Keratinocyte (primary cell): ENCODE results near the gene PRELP. TPM values are rescaled to one million over a fixed set of nuclear protein-coding genes. Genes with fewer than 3 reads are reported as not detected.

Experiments
- DNase-seq: peaks from one replicate; pipeline ENCODE4 v3.0.0-alpha.2; 2011; ENCODE audit warnings: low read depth, missing footprints, low spot score
- FAIRE-seq: peaks from 2 replicates; lab custom pipeline; 2011; peaks lifted over from hg19 to GRCh38; lab: Jason Lieb, UNC
- H2AFZ ChIP-seq: 2 replicates; pipeline ENCODE4 v1.6.0; 2012; ENCODE audit warnings: low read length, control low read depth, inconsistent platforms; ENCODE audit not compliant: control insufficient read depth
- H3K27ac ChIP-seq: 2 replicates; pipeline ENCODE4 v1.5.1; 2011; ENCODE audit warnings: low read length; ENCODE audit not compliant: control insufficient read depth, insufficient read depth
- H3K27me3 ChIP-seq: 3 replicates; pipeline ENCODE4 v1.6.0; 2011; ENCODE audit warnings: low read length; ENCODE audit not compliant: control insufficient read depth, insufficient read depth; ENCODE audit errors: extremely low read depth
- H3K36me3 ChIP-seq, 2 experiments: 2 replicates in 1 of 2; 3 replicates in 1 of 2; pipeline ENCODE4 v1.5.1; 2011; ENCODE audit warnings: low read length in 2 of 2, mild to moderate bottlenecking in 1 of 2; ENCODE audit not compliant: control insufficient read depth in 2 of 2, insufficient read depth in 2 of 2; ENCODE audit errors: extremely low read depth in 1 of 2
- H3K4me1 ChIP-seq: 3 replicates; pipeline ENCODE4 v1.5.1; 2011; ENCODE audit warnings: low read length; ENCODE audit not compliant: control insufficient read depth, insufficient read depth; ENCODE audit errors: extremely low read depth
- H3K4me2 ChIP-seq: 3 replicates; pipeline ENCODE4 v1.6.0; 2011; ENCODE audit warnings: low read depth, low read length; ENCODE audit not compliant: control insufficient read depth, insufficient read depth; ENCODE audit errors: extremely low read depth
- H3K4me3 ChIP-seq, 3 experiments: fragments of 200-600 bp in 1 of 3; sonication (generic) in 1 of 3; 2 replicates in 2 of 3; 3 replicates in 1 of 3; pipeline ENCODE4 v1.5.1; 2011 to 2016; ENCODE audit warnings: low read length in 3 of 3, mild to moderate bottlenecking in 3 of 3, control low read depth in 2 of 3, inconsistent platforms in 1 of 3, low read depth in 1 of 3, mixed read lengths in 1 of 3, mixed run types in 1 of 3, moderate library complexity in 1 of 3; ENCODE audit not compliant: control insufficient read depth in 2 of 3, insufficient read depth in 2 of 3; ENCODE audit errors: extremely low read depth in 1 of 3
- H3K79me2 ChIP-seq: 2 replicates; pipeline ENCODE4 v1.6.0; 2012; ENCODE audit warnings: low read length; ENCODE audit not compliant: control insufficient read depth, insufficient read depth
- H3K9ac ChIP-seq: 3 replicates; pipeline ENCODE4 v1.6.0; 2011; ENCODE audit warnings: low read length; ENCODE audit not compliant: control insufficient read depth, insufficient read depth; ENCODE audit errors: extremely low read depth
- H3K9me1 ChIP-seq: 3 replicates; pipeline ENCODE4 v1.6.0; 2011; ENCODE audit warnings: low read length; ENCODE audit not compliant: control insufficient read depth, insufficient read depth; ENCODE audit errors: extremely low read depth
- H3K9me3 ChIP-seq: 2 replicates; pipeline ENCODE4 v1.5.1; 2012; ENCODE audit warnings: low read depth, low read length; ENCODE audit not compliant: control insufficient read depth
- H4K20me1 ChIP-seq: 3 replicates; pipeline ENCODE4 v1.6.0; 2011; ENCODE audit warnings: low read length; ENCODE audit not compliant: control insufficient read depth, insufficient read depth; ENCODE audit errors: extremely low read depth
- CTCF ChIP-seq, 3 experiments: IDR thresholded peaks in 1 of 3; conservative IDR thresholded peaks in 1 of 3; optimal IDR thresholded peaks in 1 of 3; 2 replicates in 2 of 3; 3 replicates in 1 of 3; pipeline versions ENCODE3 to v1.5.1; 2011; ENCODE audit warnings: low read length in 3 of 3, mild to moderate bottlenecking in 3 of 3, moderate library complexity in 2 of 3, control low read depth in 1 of 3, inconsistent platforms in 1 of 3; ENCODE audit not compliant: insufficient read depth in 2 of 3; ENCODE audit errors: extremely low read depth in 1 of 3
- EZH2 ChIP-seq: IDR thresholded peaks from one replicate; pipeline ENCODE4 v1.6.1; 2012; ENCODE audit warnings: inconsistent platforms, mild to moderate bottlenecking, low read length, moderate library complexity
- dilution Hi-C: fragments of 300-500 bp; cut with MboI; formaldehyde crosslinking; loops from one replicate; pipeline ENCODE4 v1.7.0; 2020; ENCODE audit warnings: low sequenced_read_pairs; ENCODE audit not compliant: extremely low pct_ligation_motif_present
- polyA plus RNA-seq, 5 experiments: library from polyadenylated mRNA; depleted of rRNA in 3 of 5; stranded (reverse) in 3 of 5; stranded (forward) in 1 of 5; unstranded in 1 of 5; fragments of >200 nt; gene quantifications; 1 replicate in 1 of 5; 2 replicates in 3 of 5; 3 replicates in 1 of 5; pipeline versions ENCODE4 v1.2.1 to v1.2.3, GENCODE V29; 2011 to 2012; ENCODE audit warnings: missing spikeins in 2 of 5, low read depth in 1 of 5, low replicate concordance in 1 of 5

The PRELP gene
- polyA plus RNA-seq, 1 donor (not counting 4 experiments of a cell fraction or from before 2014, with no cell fraction given) = 0.01 TPM

GRCh38 chr1:203491664-203492063 lies 16.1 kb downstream of the PRELP start:
- DNase-seq (no peak), FAIRE-seq (no peak)
- Histone ChIP-seq H3K27ac (no peak overlapping the region), H4K20me1 (no peaks in the 10 kb centered on the region), H3K27me3 (peaks cover 4% of the 10 kb centered on the region), H3K9me3 (no peaks in the 10 kb centered on the region), H3K4me2 (no peak overlapping the region), H3K9ac (no peak overlapping the region), H3K4me3 (no peak overlapping the region), H3K9me1 (no peaks in the 10 kb centered on the region), H2AFZ (no peak overlapping the region), H3K79me2 (no peaks in the 10 kb centered on the region), H3K4me1 (no peaks in the 10 kb centered on the region), H3K36me3 (no peaks in the 10 kb centered on the region)
- TF ChIP-seq CTCF (optimal IDR thresholded peaks at IDR 0.05 in 1 of 3, IDR thresholded peaks at IDR 0.05 in 1 of 3, conservative IDR thresholded peaks at IDR 0.05 in 1 of 3; ENCODE audit: extremely low read depth in 1 of 3, insufficient read depth in 2 of 3, low read length in 3 of 3) = no peak
- no peak for TF ChIP-seq EZH2
- dilution Hi-C loops = no loop called here

- no peak overlapping the region for H2AFZ ChIP-seq
- H3K27me3 ChIP-seq = peaks cover 4% of the 10 kb centered on the region
- dilution Hi-C loops = no loop called here
- no peak for TF ChIP-seq CTCF (optimal IDR thresholded peaks at IDR 0.05 in 1 of 3, IDR thresholded peaks at IDR 0.05 in 1 of 3, conservative IDR thresholded peaks at IDR 0.05 in 1 of 3; ENCODE audit: extremely low read depth in 1 of 3, insufficient read depth in 2 of 3, low read length in 3 of 3)
- TF ChIP-seq EZH2 = no peak
- no peaks in the 10 kb centered on the region for H3K36me3 ChIP-seq
- no peaks in the 10 kb centered on the region for H3K9me1 ChIP-seq
- DNase-seq (no peak), FAIRE-seq (no peak)
- H3K9me3 ChIP-seq = no peaks in the 10 kb centered on the region
- H3K9ac ChIP-seq = no peak overlapping the region
- H3K4me2 ChIP-seq = no peak overlapping the region
- H3K27ac ChIP-seq = no peak overlapping the region
- no peaks in the 10 kb centered on the region for H3K4me1 ChIP-seq
- no peak overlapping the region for H3K4me3 ChIP-seq
- H4K20me1 ChIP-seq = no peaks in the 10 kb centered on the region
- H3K79me2 ChIP-seq = no peaks in the 10 kb centered on the region
Observed at GRCh38 chr1:203492082-203492747, 16.6 kb downstream of the PRELP start.
